NOMO-1 (cell line): ENCODE measurements around the gene MBTPS1.

ENCODE experiments used
- DNase-seq, 2 experiments: peaks; one replicate each; lab custom pipeline; 2025; ENCODE audit not compliant: unreplicated experiment in 2 of 2; lab: John Stamatoyannopoulos, UW

Gene MBTPS1

GRCh38 chr16:84116720-84117493 lies at the start of gene MBTPS1:
Gene MBTPS1 (minus strand): TSS chr16:84116942. CDS start chr16:84101783, 15,159 bp downstream.
- DNase-seq = peak; percentile 94 to 97

- DNase-seq = no peak
These were observed 49.0 kb upstream of the MBTPS1 start for GRCh38 chr16:84165746-84166145.

- no peak for DNase-seq
These were observed 45.1 kb upstream of the MBTPS1 start for GRCh38 chr16:84161801-84162200.

GRCh38 chr16:84161037-84161436 lies 44.3 kb upstream of the MBTPS1 start:
- no peak for DNase-seq

- DNase-seq = no peak
These were observed 43.1 kb upstream of the MBTPS1 start for GRCh38 chr16:84159800-84160199.

- DNase-seq = no peak
These were observed 42.3 kb upstream of the MBTPS1 start for GRCh38 chr16:84159007-84159406.

GRCh38 chr16:84156342-84156784 lies 39.6 kb upstream of the MBTPS1 start:
- DNase-seq = no peak

GRCh38 chr16:84155771-84156170 lies 39.0 kb upstream of the MBTPS1 start:
- no peak for DNase-seq

- no peak for DNase-seq
These were observed 38.5 kb upstream of the MBTPS1 start for GRCh38 chr16:84155226-84155625.

GRCh38 chr16:84153660-84154214 lies 37.0 kb upstream of the MBTPS1 start:
- no peak for DNase-seq

GRCh38 chr16:84150926-84151325 lies 34.2 kb upstream of the MBTPS1 start:
- DNase-seq = no peak

- DNase-seq = peak; percentile 68 to 84
These were observed 28.3 kb upstream of the MBTPS1 start, which contains the start of the genes DNAAF1 and HSDL1 for GRCh38 chr16:84144859-84145639. Gene DNAAF1 (plus strand): TSS chr16:84145308. CDS start chr16:84145441, 133 bp downstream. Gene HSDL1 (minus strand): TSS chr16:84145177. CDS start chr16:84131321, 13,856 bp downstream.

GRCh38 chr16:84144209-84144858 lies 27.6 kb upstream of the MBTPS1 start:
- peak; percentile 11 to 51 for DNase-seq

- no peak for DNase-seq
These were observed 27.1 kb upstream of the MBTPS1 start for GRCh38 chr16:84143784-84144199.

- DNase-seq = no peak
These were observed 26.3 kb upstream of the MBTPS1 start for GRCh38 chr16:84143081-84143480.

GRCh38 chr16:84141143-84141670 lies 24.5 kb upstream of the MBTPS1 start:
- DNase-seq = no peak

GRCh38 chr16:84139628-84140258 lies 23.0 kb upstream of the MBTPS1 start:
- DNase-seq = no peak

GRCh38 chr16:84138824-84139627 lies 22.3 kb upstream of the MBTPS1 start:
- peak; percentile 5 to 46 for DNase-seq

GRCh38 chr16:84138500-84138823 lies 21.7 kb upstream of the MBTPS1 start:
- DNase-seq = no peak
